Measurements from ENCODE around the gene MAST4. TPM values are rescaled to one million over a fixed set of nuclear protein-coding genes. Genes with fewer than 3 reads are reported as not detected.

MAST4 gene
- total and polyA plus RNA-seq, 2 experiments from 2014 or later, result 4.2 to 6.0 TPM

- Histone ChIP-seq H3K4me1 (ENCODE audit: insufficient read depth) (peaks cover 8% of the 10 kb centered on the region), H3K4me2 (ENCODE audit: unreplicated experiment) (no peak overlapping the region), H3K9me2 (ENCODE audit: insufficient read depth) (no peaks in the 10 kb centered on the region), H4K20me1 (ENCODE audit: insufficient read depth) (no peaks in the 10 kb centered on the region), H3F3A (ENCODE audit: insufficient read depth) (peaks cover 6% of the 10 kb centered on the region; the same call in 1 of the 2 replicates), H3K27me3 (replicated peaks; ENCODE audit: insufficient read depth) (no peaks in the 10 kb centered on the region), H3K4me3 (no peak overlapping the region), H3K79me2 (ENCODE audit: insufficient read depth) (no peaks in the 10 kb centered on the region), H3K9ac (no peak overlapping the region), H3K9me3 (ENCODE audit: low read depth) (no peaks in the 10 kb centered on the region), H2AFZ (no peak overlapping the region), H3K27ac (no peak overlapping the region), H3K36me3 (ENCODE audit: low read depth) (no peaks in the 10 kb centered on the region)
- no peak for TF ChIP-seq EZH2 (IDR thresholded peaks at IDR 0.05; ENCODE audit: insufficient read depth, poor library complexity, severe bottlenecking)
- TF ChIP-seq EZH2phosphoT487 (IDR thresholded peaks at IDR 0.05; ENCODE audit: insufficient read depth, low read depth), result no peak
- in situ Hi-C loops (cut with MboI), result loop anchor here (10.0 kb wide), 1 partner anchor 329 kb away; no protein-coding TSS in a partner anchor
- DNase-seq, result no peak
- 74 to 76% methylated on average over 7 of the region's 7 CpGs for WGBS, 2 experiments (ENCODE audit: low coverage in 1 of 2, low lambda C conversion rate in 2 of 2, missing lambda C conversion rate in 2 of 2)
Measured at GRCh38 chr5:66826263-66826662, 230.1 kb downstream of the MAST4 start.

- Histone ChIP-seq H3K27me3 (replicated peaks; ENCODE audit: insufficient read depth) (no peaks in the 10 kb centered on the region), H3F3A (ENCODE audit: insufficient read depth) (peaks cover 6% of the 10 kb centered on the region; the same call in 1 of the 2 replicates), H3K9me2 (ENCODE audit: insufficient read depth) (no peaks in the 10 kb centered on the region), H3K4me1 (ENCODE audit: insufficient read depth) (peaks cover 8% of the 10 kb centered on the region), H2AFZ (no peak overlapping the region), H3K36me3 (ENCODE audit: low read depth) (no peaks in the 10 kb centered on the region), H4K20me1 (ENCODE audit: insufficient read depth) (no peaks in the 10 kb centered on the region), H3K4me3 (no peak overlapping the region), H3K4me2 (ENCODE audit: unreplicated experiment) (no peak overlapping the region), H3K9me3 (ENCODE audit: low read depth) (no peaks in the 10 kb centered on the region), H3K9ac (no peak overlapping the region), H3K79me2 (ENCODE audit: insufficient read depth) (no peaks in the 10 kb centered on the region), H3K27ac (no peak overlapping the region)
- 89 to 92% methylated on average over 3 of the region's 3 CpGs for WGBS, 2 experiments (ENCODE audit: low coverage in 1 of 2, low lambda C conversion rate in 2 of 2, missing lambda C conversion rate in 2 of 2)
- no peak for DNase-seq
- in situ Hi-C loops (cut with MboI), result loop anchor here (10.0 kb wide), 1 partner anchor 328 kb away; no protein-coding TSS in a partner anchor
- TF ChIP-seq EZH2 (IDR thresholded peaks at IDR 0.05; ENCODE audit: insufficient read depth, poor library complexity, severe bottlenecking) (no peak), EZH2phosphoT487 (IDR thresholded peaks at IDR 0.05; ENCODE audit: insufficient read depth, low read depth) (no peak)
Measured at GRCh38 chr5:66826696-66827095, 230.5 kb downstream of the MAST4 start.

DNA sequence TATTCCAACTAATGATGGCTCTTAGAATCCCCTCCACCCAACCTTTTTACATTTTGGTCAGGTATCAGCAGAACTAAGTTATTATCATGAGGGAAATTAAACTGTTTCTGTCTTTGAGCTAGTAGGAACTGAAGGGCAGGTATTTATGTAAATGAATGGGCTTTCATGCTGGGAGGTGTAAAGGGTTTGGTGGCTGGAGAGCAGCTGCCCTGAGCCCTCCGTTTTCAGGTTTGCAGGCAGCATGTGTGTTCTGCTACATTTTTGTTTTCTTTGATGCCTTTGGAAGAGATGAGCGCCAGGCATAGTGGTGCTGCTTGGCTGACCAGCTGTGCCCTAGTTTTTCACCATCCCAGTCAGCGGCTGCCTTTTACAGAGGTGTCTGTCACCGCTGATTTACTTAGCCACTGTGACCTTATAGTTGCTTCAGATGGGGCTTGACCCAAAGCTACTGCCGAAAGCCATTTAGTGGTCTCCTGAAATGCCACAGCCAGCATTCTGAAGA lies 231.9 kb downstream of the MAST4 start:
- TF ChIP-seq EZH2 (IDR thresholded peaks at IDR 0.05; ENCODE audit: insufficient read depth, poor library complexity, severe bottlenecking) (no peak), EZH2phosphoT487 (IDR thresholded peaks at IDR 0.05; ENCODE audit: insufficient read depth, low read depth) (no peak)
- Histone ChIP-seq H3K4me2 (ENCODE audit: unreplicated experiment) (peak overlapping the region; percentile 91), H3K9me3 (ENCODE audit: low read depth) (no peaks in the 10 kb centered on the region), H3K36me3 (ENCODE audit: low read depth) (no peaks in the 10 kb centered on the region), H3K27ac (no peak overlapping the region), H3K4me3 (peak overlapping the region; percentile 84), H3F3A (ENCODE audit: insufficient read depth) (peaks cover 6% of the 10 kb centered on the region; the same call in 1 of the 2 replicates), H3K27me3 (replicated peaks; ENCODE audit: insufficient read depth) (no peaks in the 10 kb centered on the region), H3K9me2 (ENCODE audit: insufficient read depth) (no peaks in the 10 kb centered on the region), H3K4me1 (ENCODE audit: insufficient read depth) (peaks cover 8% of the 10 kb centered on the region), H3K9ac (peak overlapping the region; percentile 63; the same call in 1 of the 2 replicates), H3K79me2 (ENCODE audit: insufficient read depth) (no peaks in the 10 kb centered on the region), H2AFZ (peak overlapping the region; percentile 82), H4K20me1 (ENCODE audit: insufficient read depth) (no peaks in the 10 kb centered on the region)
- in situ Hi-C loops (cut with MboI), result loop anchor here (10.0 kb wide), 1 partner anchor 327 kb away; no protein-coding TSS in a partner anchor
- 19 to 23% methylated on average over 5 of the region's 5 CpGs for WGBS, 2 experiments (ENCODE audit: low coverage in 1 of 2, low lambda C conversion rate in 2 of 2, missing lambda C conversion rate in 2 of 2)
- no peak for DNase-seq

- in situ Hi-C loops (cut with MboI), result loop anchor here (10.0 kb wide), 1 partner anchor 326 kb away; no protein-coding TSS in a partner anchor
- peak overlapping the region; percentile 84 for H3K4me3 ChIP-seq
- no peaks in the 10 kb centered on the region for H3K36me3 ChIP-seq (ENCODE audit: low read depth)
- no peaks in the 10 kb centered on the region for H3K9me2 ChIP-seq (ENCODE audit: insufficient read depth)
- peak overlapping the region; percentile 35 for H3K27ac ChIP-seq
- H4K20me1 ChIP-seq (ENCODE audit: insufficient read depth), result no peaks in the 10 kb centered on the region
- peak overlapping the region; percentile 63 for H3K9ac ChIP-seq
- DNase-seq, result peak; percentile 91
- no peaks in the 10 kb centered on the region for H3K27me3 ChIP-seq (replicated peaks; ENCODE audit: insufficient read depth)
- no peak for TF ChIP-seq EZH2phosphoT487 (IDR thresholded peaks at IDR 0.05; ENCODE audit: insufficient read depth, low read depth)
- H3K79me2 ChIP-seq (ENCODE audit: insufficient read depth), result no peaks in the 10 kb centered on the region
- H3K4me2 ChIP-seq (ENCODE audit: unreplicated experiment), result peak overlapping the region; percentile 91
- H3F3A ChIP-seq (ENCODE audit: insufficient read depth), result peaks cover 6% of the 10 kb centered on the region; the same call in 1 of the 2 replicates
- H2AFZ ChIP-seq, result peak overlapping the region; percentile 82
- H3K9me3 ChIP-seq (ENCODE audit: low read depth), result no peaks in the 10 kb centered on the region
- H3K4me1 ChIP-seq (ENCODE audit: insufficient read depth), result peaks cover 8% of the 10 kb centered on the region
- 1 to 3% methylated on average over 21 of the region's 21 CpGs for WGBS, 2 experiments (ENCODE audit: low coverage in 1 of 2, low lambda C conversion rate in 2 of 2, missing lambda C conversion rate in 2 of 2)
Measured at GRCh38 chr5:66828548-66829357, 232.6 kb downstream of the MAST4 start.
